HL-60/S4 treated with retinoic acid at 250 ng/mL for 4 days and 3 days (cell line): ENCODE results near the gene CX3CR1.

Source experiments
- in situ Hi-C: fragments of 300-500 bp; cut with MboI; formaldehyde crosslinking; loops from 2 replicates; pipeline ENCODE4 v1.7.0; 2022; ENCODE audit warnings: low sequenced_read_pairs

CX3CR1 gene

DNA sequence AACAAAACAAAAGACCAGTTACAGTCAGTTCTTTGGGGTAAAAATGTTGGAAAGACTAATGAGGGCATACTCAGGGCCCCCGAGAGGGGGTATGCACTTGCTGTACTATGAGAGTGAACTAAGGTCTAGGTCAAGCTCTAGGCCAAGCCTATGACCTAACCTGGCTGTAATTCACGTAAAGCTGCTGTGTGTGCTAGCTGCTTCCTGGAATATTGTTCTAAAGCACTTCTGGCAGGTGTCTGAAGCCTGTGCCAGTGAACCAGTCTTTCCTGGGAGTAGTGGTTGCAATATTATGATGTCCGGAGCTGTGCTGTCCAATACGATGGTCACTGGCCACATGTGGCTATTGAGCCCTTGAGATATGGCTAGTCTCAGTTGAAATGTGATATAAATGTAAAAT, 13.1 kb upstream of the CX3CR1 start:
- in situ Hi-C loops = no loop called here

DNA sequence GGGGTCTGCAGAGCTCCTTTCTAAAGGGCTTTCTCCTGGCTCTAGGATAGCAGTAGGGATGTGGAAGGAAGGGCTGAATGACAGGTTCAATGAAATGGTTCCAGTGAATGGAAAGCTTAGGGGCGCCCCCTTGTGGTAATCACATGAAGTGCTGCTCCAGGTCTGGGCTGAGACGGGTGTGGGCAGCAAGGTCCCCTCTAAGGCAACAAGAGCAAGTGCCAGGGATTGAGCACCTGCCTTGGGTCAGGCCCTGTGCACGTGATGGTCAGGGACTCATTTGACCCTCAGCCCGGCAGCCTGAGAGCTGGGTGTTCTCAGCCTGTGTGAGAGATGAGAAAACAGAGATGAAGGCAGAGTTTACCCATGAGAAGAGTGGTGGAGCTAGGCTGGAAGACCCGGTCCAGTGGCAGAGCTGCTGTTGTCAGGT, 12.1 kb upstream of the CX3CR1 start:
- in situ Hi-C loops = no loop called here

DNA sequence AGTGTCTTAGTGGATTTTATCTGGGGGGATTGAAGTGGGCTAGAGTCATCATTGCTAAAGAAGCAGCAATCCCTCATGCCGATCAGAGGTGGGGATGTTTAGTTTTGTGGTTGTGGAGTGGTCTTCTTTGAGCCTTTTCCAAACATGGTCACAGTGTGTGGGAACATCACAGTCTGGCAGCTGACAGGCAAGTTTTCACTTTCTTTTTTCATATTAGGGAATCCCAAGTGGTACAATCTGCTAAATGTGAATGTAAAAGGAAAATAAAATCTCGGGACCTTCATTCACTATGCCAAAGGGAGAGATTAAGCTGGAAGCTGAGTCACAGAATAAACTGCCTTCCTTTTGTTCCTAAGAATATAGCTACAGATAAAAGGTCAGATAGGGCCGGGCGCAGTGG, 10.4 kb upstream of the CX3CR1 start:
- in situ Hi-C loops = no loop called here

DNA sequence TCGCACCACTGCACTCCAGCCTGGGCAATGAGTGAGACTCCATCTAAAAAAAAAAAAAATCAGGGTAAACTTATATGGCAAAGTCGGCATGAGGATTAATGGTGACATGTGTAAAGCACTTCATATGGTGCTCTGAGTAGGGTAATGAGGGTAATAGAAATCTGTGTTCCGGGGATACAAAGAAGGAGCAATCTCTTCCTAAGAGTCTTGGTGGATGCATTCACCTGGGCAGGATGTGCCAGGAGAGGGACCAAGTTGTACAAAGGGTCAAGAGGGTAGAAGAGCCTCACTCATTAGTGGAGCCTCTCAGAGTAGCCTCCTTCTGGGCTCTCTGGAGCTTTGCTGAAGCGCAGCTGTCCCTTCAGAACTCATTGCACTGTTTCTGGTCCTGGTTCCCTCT, 9.3 kb upstream of the CX3CR1 start:
- in situ Hi-C loops = loop anchor here (10.0 kb wide), 1 partner anchor 94 kb away; the partner anchor contains the start of gene XIRP1

DNA sequence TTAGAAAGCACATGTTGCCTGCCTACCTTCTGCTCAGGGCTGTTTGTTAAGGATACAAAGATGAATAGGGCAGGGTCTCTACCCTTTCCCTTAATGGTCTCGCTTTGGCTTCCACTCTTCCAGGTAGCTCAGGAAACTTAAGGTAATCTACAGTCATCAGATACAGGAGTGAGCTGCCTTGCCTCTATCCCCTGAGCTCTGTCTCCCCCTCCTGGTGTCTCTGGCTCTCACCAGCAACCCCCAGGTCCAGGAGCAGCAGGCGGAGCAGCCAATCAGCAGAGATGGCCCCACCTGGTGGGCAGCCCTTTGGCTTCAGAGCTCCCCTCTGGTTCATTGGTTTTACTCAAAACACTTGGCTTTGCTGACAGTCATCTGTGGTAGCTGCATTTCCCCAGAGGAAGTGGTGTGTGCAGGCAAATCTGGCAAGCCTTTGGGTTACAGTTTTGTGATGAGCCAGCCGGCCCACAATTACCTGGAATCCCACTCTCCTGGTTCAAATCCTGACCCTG, 8.5 kb upstream of the CX3CR1 start:
- in situ Hi-C loops = loop anchor here (10.0 kb wide), 1 partner anchor 94 kb away; the partner anchor contains the start of gene XIRP1

DNA sequence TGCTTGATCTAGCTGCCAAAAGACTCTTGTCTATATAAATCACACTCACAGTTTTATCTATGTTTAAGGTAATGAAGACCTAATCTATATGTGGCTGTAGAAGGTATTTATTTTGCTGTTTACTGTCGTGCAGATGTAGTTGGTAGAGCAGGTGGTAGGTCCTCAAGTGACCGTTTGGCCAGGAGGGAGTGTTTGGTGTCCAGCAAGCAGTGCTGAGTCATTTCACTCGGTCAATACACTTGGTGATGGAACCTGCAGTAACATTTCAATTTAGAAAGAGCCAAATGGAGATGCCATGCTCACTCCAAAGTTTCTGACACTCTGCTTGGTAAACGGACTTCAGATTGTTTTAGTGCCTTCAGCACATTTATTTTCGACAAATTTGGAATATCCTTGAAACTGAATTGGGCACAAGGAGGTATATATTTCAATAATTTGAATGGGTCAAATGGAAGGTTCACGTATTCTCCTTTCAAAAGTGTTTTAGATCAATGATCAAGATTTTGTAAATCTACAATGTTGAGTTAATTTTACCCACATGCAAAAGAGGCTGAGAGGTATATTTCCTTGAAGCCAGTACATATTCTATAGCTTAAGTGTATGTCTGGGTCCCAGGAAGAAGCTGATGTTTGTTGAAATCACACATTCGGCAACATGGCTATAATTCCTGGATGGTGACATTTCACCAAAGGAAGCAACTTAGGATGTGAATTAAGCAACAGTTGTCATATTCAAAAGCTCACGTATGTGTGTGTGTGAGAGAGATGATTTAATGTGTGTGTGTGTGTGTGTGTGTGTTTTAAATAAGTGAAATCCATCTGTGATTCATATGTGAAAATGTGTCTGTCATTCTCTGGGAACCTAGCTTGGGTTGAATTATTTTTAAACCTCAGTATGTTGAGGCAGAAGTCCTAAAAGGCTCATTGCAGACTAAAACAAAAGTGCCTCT, 7.7 kb upstream of the CX3CR1 start:
- in situ Hi-C loops = loop anchor here (10.0 kb wide), 1 partner anchor 93 kb away; the partner anchor contains the start of gene XIRP1

DNA sequence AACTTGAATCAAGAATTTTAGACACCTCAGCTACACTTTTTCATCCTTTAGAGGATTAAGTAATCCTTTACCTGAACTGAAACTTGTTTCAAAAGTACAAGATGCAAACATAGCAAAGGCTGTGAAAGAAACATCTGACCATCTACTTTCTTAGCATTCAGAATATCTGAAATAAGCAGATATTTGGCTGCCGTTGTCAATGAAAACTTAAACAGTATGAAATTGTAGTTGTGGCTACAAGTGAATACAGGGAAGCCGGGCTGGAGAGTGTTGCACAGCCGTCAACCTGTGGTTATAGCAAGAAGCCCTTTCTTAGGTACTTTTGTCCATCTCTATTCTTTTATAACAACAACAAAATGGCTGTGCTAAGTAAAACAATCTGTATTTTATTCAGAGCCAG, 6.9 kb upstream of the CX3CR1 start:
- in situ Hi-C loops = loop anchor here (10.0 kb wide), 1 partner anchor 92 kb away; the partner anchor contains the start of gene XIRP1

DNA sequence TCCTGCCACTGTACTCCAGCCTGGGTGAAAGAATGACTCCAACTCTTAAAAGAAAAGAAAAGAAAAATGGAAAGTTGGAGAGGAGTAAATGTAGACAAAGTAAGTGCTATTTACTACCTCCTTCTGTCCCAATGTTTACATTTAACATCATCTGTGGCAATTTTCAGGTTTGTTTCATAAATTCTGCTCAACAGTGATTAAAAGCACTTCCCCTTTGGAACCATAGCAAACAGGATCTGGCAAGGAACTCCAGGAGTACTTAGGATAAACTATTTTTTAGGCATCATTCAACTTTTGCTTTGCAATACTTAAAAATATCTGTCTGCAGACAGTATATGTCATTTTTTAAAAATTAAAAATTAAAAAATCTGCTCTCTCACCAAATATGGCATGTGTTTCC, 5.5 kb upstream of the CX3CR1 start:
- in situ Hi-C loops = loop anchor here (10.0 kb wide), 1 partner anchor 91 kb away; the partner anchor contains the start of gene XIRP1

DNA sequence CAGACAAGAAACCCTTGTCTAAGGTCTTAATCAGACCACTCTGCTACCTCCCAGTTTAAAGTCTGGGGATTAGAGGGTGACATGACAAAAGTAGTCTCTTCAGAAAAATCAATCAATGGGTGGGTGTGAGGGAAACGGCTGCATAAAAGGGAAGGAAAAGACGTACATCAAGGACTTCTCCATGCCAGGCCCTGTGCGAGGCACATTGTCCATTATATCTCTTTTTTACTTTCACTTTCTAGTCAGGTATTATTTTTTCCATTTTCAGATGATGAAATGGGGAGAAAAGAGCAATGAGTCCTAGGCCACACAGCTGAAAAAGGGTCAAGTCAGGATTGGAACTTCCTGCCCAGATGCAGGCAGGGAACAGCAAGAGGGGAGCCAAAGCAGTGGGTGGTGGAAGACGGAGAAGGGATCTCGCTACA, 4.6 kb upstream of the CX3CR1 start:
- in situ Hi-C loops = loop anchor here (10.0 kb wide), 1 partner anchor 90 kb away; the partner anchor contains the start of gene XIRP1

DNA sequence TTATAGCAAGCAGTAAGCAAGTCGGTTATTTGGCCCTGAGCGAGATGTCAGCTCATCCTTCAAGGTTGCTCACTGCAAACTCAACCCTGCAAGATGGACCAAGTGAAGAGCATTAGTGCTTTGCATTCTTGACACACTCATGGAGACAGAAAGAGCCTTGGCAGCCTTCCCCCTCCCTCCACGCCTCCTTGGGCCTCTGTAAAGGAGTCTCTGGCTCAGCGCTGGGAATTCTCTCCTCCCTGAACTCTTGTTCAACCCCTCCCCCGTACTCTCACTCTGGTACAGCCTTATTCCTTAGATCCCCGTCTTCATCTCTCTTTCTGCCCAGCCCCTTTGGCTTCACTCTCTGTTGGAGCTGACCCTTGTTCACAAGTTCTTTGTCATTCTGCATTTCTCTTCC, 2.2 kb upstream of the CX3CR1 start:
- in situ Hi-C loops = loop anchor here (10.0 kb wide), 1 partner anchor 87 kb away; the partner anchor contains the start of gene XIRP1

DNA sequence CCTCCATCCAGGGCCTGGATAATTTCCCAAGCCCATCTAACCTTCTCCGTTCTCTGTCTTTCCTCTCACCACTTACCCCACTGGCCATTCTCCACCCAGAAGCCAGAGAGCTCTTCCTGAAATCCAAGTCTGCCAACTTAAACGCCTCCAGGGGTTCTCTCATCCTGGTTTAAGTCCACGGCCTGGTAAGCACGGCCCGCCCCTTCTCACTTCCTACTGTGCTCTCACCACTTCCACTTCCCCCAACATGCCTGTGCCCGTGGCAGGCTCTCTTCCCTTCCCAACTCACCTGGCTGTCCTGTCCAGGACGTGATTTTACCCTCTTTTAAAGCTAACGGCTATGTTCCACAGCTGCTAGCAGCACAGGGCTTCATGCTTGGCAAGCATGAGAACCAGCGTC, 1.7 kb upstream of the CX3CR1 start:
- in situ Hi-C loops = loop anchor here (10.0 kb wide), 1 partner anchor 87 kb away; the partner anchor contains the start of gene XIRP1

DNA sequence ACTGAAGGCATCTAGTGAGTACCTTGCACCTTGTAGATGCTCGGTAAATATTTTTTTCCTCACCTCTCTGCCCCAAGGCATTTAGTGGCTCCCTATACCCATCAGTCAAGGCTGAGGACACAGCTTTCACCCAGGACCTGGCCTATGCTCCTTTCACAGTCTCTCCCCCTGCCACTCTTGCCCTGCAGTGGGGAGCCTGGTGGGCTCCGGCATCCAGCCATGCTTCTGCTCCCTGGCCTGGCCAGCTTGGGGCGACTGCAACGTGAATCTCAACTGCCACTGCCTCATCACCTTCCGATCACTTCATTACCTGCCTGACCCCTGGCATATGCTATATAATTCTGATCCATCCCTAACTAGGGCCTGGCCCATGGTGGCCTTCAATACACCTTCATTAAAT, 735 bp upstream of the CX3CR1 start:
- in situ Hi-C loops = loop anchor here (10.0 kb wide), 1 partner anchor 86 kb away; the partner anchor contains the start of gene XIRP1

DNA sequence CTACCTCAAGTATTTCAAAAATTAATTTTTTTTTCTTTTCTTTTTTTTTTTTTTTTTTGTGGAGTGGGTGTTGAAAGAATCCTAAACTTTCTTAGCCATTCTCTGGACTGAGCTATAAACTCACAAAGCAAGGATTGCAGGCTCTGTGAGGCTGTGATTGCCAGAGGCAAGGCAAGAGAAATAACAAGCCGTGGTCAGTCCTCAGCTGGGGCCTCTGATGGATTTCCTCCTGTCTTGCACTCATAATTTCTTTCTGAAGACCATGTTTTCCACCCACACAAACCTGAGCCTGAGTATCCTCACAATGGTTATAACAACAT, 1.3 kb downstream of the CX3CR1 start:
- in situ Hi-C loops = no loop called here

DNA sequence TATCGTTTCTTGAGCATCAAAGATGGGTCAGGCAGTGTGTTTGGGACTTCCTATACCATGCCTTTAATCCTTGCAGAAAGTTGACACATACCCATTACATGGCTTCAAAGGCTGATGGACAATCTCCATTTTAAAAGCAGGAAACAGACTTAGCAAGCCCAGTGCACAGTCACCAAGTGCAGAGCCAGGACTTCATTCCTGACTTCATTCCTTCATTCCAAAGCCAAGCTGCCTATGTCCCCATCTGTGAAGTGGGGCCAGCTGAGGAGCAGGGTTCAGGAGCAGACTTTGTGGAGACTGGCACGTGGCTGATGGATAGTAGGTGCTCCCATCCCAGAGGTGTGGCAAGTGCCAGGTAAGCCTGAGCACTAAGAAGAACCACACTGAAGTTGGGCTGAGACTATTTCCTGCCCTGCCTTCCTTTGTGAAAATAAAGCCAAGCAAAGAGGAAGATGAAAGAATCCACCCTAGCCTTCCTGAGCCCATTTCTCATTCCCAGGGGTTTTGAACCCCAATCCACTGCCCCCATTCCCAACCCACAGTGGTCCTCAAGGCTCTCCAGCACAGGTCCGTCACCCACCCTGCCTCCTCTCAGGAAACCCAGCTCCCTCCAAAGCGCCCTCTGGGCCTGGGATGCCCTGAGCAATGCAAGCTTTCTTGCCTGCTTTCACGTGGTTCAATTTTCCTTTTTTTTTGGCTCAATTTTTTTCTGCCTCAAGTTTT, 1.8 kb downstream of the CX3CR1 start:
- in situ Hi-C loops = no loop called here

DNA sequence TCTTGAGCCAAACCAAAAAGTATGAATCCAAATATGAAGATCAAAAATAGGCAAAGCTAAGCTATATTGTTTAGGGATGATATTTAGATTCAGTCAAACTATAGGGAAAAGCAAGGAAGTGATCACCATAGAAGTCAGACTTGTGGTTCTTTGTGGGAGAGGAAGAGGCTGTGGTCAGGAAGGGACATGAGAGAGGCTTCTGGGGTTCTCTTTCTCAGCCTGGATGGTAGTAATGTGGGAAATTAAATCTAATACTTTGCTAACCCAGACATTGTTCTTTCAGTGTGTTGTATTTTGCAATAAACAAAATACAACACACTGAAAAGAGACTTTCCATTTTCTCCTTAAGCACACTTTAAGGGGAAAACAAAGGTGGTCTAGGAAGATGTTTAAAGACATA, 3.1 kb downstream of the CX3CR1 start:
- in situ Hi-C loops = no loop called here

DNA sequence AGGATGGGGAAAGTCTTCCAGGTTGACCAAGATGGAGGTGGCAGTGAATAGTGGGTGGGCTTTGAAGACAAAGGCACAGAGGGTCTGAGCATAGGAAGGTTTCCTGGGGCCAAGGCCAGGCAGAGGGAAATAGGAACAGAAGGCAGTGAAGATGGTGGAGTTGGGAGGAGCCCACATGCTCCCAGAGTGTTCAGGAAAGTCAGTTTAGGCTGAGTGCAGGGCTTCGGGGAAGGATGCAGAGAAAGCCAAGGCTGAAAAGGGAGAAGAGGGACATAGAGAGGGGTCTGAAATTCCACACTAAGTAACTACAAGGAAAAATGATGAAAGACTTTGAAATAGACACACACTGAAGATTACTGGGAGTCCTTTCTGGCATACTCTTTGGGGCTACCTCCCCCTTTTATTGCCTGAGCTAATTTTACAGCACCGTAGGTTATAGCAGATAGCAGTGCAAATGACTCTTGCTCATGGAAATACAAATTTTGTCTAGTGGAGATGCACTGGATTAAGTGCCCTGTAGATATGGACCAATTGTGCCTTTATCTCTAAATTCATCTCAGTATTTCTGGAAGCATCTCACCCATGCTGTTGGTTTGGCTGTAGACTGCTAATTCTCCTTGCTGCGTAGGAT, 3.8 kb downstream of the CX3CR1 start:
- in situ Hi-C loops = no loop called here

DNA sequence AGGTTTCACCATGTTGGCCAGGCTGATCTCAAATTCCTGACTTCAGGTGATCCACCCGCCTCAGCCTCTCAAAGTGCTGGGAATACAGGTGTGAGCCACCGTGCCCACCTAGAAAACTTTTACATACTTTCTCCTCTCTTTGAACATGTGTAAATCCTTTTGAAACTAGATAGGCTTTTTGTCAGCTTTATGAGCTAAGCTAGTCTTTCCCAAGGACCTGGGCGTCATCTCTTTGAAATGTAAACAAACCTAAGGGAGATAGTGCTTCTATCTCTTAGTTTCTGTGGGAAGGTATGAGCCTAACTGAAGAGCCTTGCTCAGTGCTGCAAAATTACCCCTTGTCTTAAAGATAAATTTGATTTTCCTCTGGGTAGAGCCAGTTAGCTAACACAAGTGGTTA, 4.8 kb downstream of the CX3CR1 start:
- in situ Hi-C loops = no loop called here

DNA sequence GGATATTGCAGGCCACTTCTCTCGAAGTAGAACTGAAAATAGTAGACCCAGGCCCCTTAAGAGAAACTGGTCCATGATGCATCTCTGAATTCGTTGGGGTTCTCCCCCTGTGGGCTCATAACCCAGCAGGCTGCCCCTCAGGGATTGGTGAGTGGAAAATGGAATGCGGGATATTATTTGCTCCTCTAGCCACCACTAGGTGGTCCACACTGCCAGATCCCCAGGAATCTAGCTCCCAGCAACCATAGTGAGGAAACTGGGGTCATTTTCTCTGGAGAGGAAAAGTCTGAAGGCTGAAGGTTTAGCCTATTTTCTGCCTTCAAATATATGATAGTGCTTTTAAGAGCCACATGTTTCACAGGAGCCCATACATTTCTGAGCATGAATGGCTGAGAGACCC, 6.7 kb downstream of the CX3CR1 start:
- in situ Hi-C loops = no loop called here

DNA sequence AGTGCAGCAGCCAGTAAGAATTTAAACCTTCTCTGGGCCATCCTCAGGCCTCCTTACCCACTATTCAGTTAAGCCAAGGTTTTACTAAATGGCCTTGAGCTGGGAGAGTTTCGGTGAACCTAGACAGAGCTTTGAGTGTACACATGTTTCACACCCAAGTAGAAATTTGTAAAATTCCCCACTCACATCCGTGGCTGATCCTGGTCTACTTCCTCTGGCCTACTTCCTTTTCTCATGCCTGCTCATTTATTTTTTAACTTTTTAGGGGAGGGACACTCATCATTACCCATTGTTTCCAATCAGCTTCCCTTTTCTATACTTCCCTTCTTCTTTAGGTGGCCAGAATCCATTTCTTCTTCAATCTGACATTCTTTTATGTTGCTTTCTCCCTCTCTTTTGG, 7.6 kb downstream of the CX3CR1 start:
- in situ Hi-C loops = no loop called here

DNA sequence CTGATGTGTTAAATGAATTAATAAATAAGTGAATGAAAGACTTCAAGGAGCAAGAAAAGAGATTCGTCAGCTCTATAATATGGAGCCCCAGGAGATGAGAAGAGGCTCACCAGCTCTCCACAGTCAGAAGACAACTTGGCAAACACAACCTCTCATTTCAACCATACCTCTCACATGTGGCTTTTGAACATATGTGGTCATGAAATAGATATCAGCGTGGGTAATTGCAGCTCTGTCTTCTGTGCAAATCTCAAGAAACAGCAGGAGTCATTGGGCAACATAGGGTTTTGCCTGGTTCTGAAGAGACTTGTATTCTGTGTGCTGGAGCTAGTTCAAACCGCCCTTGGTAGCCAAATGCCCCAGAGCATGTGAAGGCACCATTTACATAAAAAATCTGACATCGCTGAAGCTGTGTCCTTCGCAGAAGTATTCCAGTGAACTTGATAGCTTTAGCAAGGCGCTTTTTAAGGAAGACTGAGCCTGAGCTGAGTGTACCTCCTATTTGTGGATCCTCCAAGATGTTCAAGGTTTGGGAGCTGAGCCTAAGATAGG, 8.4 kb downstream of the CX3CR1 start:
- in situ Hi-C loops = no loop called here

DNA sequence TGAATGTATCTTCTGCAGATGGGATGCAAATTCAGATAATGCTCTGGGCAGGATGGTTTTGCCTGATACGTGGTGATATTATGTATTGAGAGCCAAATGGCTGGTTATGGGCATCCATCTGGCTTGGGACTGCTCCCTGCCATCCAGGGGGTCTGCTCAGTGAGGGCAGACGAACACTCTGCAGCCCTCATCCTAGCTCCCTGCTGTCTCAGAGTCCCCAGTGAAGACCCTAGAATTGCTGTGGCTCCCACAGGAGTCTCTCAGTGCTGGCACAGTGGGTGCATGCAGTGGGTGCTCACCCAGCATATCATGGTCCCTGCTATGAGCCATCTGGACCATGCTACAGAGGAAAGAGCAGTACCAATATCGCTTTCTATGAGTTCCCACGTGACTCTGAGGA, 10.3 kb downstream of the CX3CR1 start:
- in situ Hi-C loops = no loop called here
